ENCODE results near the gene INTS4. TPM values are rescaled to one million over a fixed set of nuclear protein-coding genes. Genes with fewer than 3 reads are reported as not detected.

The INTS4 gene
- total and polyA plus RNA-seq, 2 of the 8 experiments (the other 6 are each of a cell fraction or from before 2014, with no cell fraction given): 27.0 to 31.3 TPM

- CTCF ChIA-PET (ENCODE audit: partially characterized antibody): interaction anchor here (1.1 to 1.7 kb wide), 3 partner anchors 16 to 30 kb away, joined by 3 to 6 read pairs (median 4); no protein-coding TSS in a partner anchor
- no peak for FAIRE-seq
- TF ChIP-seq SP1 (IDR thresholded peaks at IDR 0.05; ENCODE audit: low read depth, low read length) (no peak), NRF1 (IDR thresholded peaks at IDR 0.05; ENCODE audit: low read depth, low read length) (no peak), POU5F1 (IDR thresholded peaks at IDR 0.05; ENCODE audit: low read depth, low read length) (no peak), ASH2L (IDR thresholded peaks at IDR 0.05; ENCODE audit: low read length) (no peak), SP4 (IDR thresholded peaks at IDR 0.05; ENCODE audit: low read length) (no peak), ZNF274 (IDR thresholded peaks at IDR 0.05; ENCODE audit: borderline replicate concordance, extremely low read depth, low read length) (no peak), SUZ12 (IDR thresholded peaks at IDR 0.05; ENCODE audit: low read length) (no peak), EGR1 (IDR thresholded peaks at IDR 0.05; ENCODE audit: borderline replicate concordance, low read depth, low read length) (no peak), BCL11A (IDR thresholded peaks at IDR 0.05; ENCODE audit: low read depth in 2 of 2, low read length in 2 of 2) (no peak), POLR2A (IDR thresholded peaks at IDR 0.05; ENCODE audit: control extremely low read depth in 1 of 2, low read depth in 2 of 2, low read length in 2 of 2) (no peak), RFX5 (IDR thresholded peaks at IDR 0.05; ENCODE audit: borderline replicate concordance, low read depth, low read length) (no peak), YY1 (IDR thresholded peaks at IDR 0.05; ENCODE audit: low read depth, low read length) (no peak)
- TF ChIP-seq, protein P1, sequence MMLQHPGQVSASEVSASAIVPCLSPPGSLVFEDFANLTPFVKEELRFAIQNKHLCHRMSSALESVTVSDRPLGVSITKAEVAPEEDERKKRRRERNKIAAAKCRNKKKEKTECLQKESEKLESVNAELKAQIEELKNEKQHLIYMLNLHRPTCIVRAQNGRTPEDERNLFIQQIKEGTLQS (IDR thresholded peaks at IDR 0.05; ENCODE audit: insufficient read depth, low read depth, low read length): no peak
- TF ChIP-seq, protein P2, sequence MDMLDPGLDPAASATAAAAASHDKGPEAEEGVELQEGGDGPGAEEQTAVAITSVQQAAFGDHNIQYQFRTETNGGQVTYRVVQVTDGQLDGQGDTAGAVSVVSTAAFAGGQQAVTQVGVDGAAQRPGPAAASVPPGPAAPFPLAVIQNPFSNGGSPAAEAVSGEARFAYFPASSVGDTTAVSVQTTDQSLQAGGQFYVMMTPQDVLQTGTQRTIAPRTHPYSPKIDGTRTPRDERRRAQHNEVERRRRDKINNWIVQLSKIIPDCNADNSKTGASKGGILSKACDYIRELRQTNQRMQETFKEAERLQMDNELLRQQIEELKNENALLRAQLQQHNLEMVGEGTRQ (IDR thresholded peaks at IDR 0.05; ENCODE audit: low read length): no peak
These were observed 21.4 kb upstream of the INTS4 start for GRCh38 chr11:78015878-78016277.

More at GRCh38 chr11:78015878-78016277, 21.4 kb upstream of the INTS4 start:
- Histone ChIP-seq H4K91ac (replicated peaks; ENCODE audit: insufficient read length, low read length) (no peak overlapping the region), H3K4me2 (ENCODE audit: insufficient read depth in 1 of 2, low read depth in 2 of 2, low read length in 2 of 2) (no peak overlapping the region), H2AK5ac (ENCODE audit: low read depth, low read length) (no peak overlapping the region), H4K20me1 (replicated peaks in 1 of 2; ENCODE audit: control insufficient read depth in 1 of 2, insufficient read depth in 2 of 2, low read length in 2 of 2) (no peaks in the 10 kb centered on the region), H2BK5ac (ENCODE audit: low read depth, low read length) (no peak overlapping the region), H2BK15ac (ENCODE audit: low read length) (no peak overlapping the region), H2AFZ (ENCODE audit: low read length) (no peak overlapping the region), H4K8ac (ENCODE audit: extremely low read depth, insufficient read depth, low read length) (no peak overlapping the region), H3K18ac (ENCODE audit: extremely low read depth, low read length) (no peak overlapping the region), H2BK20ac (ENCODE audit: low read length) (no peak overlapping the region), H3K27me3 (replicated peaks in 1 of 4; ENCODE audit: control insufficient read depth in 3 of 4, extremely low read depth in 1 of 4, insufficient read depth in 3 of 4, low read length in 3 of 4) (no peaks in the 10 kb centered on the region), H3K4me3 (ENCODE audit: extremely low read depth in 1 of 4, insufficient read depth in 2 of 4, low read depth in 3 of 4, low read length in 4 of 4) (no peak overlapping the region), H3K36me3 (ENCODE audit: control insufficient read depth in 2 of 4, insufficient read depth in 4 of 4, low read length in 3 of 4) (peaks cover 6 to 12% (median 10%) of the 10 kb centered on the region in 4 experiments; a peak in 6 of 8 replicates), H3K9ac (replicated peaks in 1 of 4; ENCODE audit: extremely low read depth in 1 of 4, low read depth in 3 of 4, low read length in 3 of 4) (no peak overlapping the region), H3K4ac (replicated peaks; ENCODE audit: insufficient read length, low read depth, low read length) (no peak overlapping the region), H3K27ac (ENCODE audit: low read depth, low read length) (no peak overlapping the region), H3K23ac (ENCODE audit: insufficient read length) (no peak overlapping the region), H3K9me3 (ENCODE audit: insufficient read depth in 2 of 2, low read depth in 1 of 2, low read length in 1 of 2) (no peaks in the 10 kb centered on the region), H2BK12ac (ENCODE audit: low read depth, low read length) (no peak overlapping the region), H4K5ac (ENCODE audit: insufficient read length, low read depth, low read length) (no peak overlapping the region), H3K79me2 (ENCODE audit: control insufficient read depth in 1 of 2, insufficient read depth in 2 of 2, low read length in 2 of 2) (no peaks in the 10 kb centered on the region), H2BK120ac (replicated peaks; ENCODE audit: low read depth, low read length) (no peak overlapping the region), H3K79me1 (ENCODE audit: low read depth, low read length) (no peaks in the 10 kb centered on the region; the same call in 1 of the 2 replicates), H3K14ac (ENCODE audit: insufficient read length) (no peak overlapping the region), H3K56ac (replicated peaks; ENCODE audit: insufficient read length, low read depth, low read length) (no peak overlapping the region), H3K23me2 (ENCODE audit: low read depth, low read length) (no peaks in the 10 kb centered on the region), H3K4me1 (replicated peaks in 1 of 4; ENCODE audit: control insufficient read depth in 3 of 4, insufficient read depth in 4 of 4, low read length in 3 of 4) (peaks cover 0 to 6% (median 3%) of the 10 kb centered on the region in 4 experiments; a peak in 3 of 7 replicates)
- POLR2A ChIA-PET (ENCODE audit: partially characterized antibody): interaction anchor here (0.7 kb wide), 1 partner anchor 21 kb away, joined by 3 read pairs; the partner anchor contains the start of gene INTS4
- 95% methylated on average over 1 of the region's 1 CpG; no CpG with 5 or more reads in 1 of the 2 experiments for WGBS, 2 experiments (ENCODE audit: extremely low coverage in 1 of 2, insufficient coverage in 1 of 2, insufficient read length in 1 of 2, insufficient replicate concordance in 2 of 2, low coverage in 1 of 2, low lambda C conversion rate in 2 of 2, missing lambda C conversion rate in 1 of 2)
- no peak for DNase-seq (ENCODE audit: low read depth in 1 of 2, low spot score in 2 of 2)
